Breast epithelium (tissue), 4 donors: ENCODE results near the gene TRIM8. TPM values are rescaled to one million over a fixed set of nuclear protein-coding genes. Genes with fewer than 3 reads are reported as not detected.

ENCODE experiments used
- DNase-seq, 2 donors: peaks; one replicate each; pipeline ENCODE4 v3.0.0-alpha.2; 2019; ENCODE audit warnings: low spot score in 2 of 2
- H3K27ac ChIP-seq, 2 donors: fragments of 200-600 bp; sonication (generic) in 1 of 2; one replicate each; pipeline ENCODE4 v1.5.1; 2016 to 2019; ENCODE audit warnings: mild to moderate bottlenecking in 1 of 2
- H3K27me3 ChIP-seq, 2 donors: fragments of 200-600 bp; sonication (generic) in 1 of 2; one replicate each; pipeline versions ENCODE4 v1.5.1 to v1.6.0; 2017 to 2019; ENCODE audit warnings: control low read depth in 1 of 2, mild to moderate bottlenecking in 1 of 2
- H3K36me3 ChIP-seq: fragments of 200-600 bp; one replicate; pipeline ENCODE4 v1.5.1; 2019
- H3K4me1 ChIP-seq, 2 donors: fragments of 200-600 bp; sonication (generic); one replicate each; pipeline ENCODE4 v1.5.1; 2016 to 2019; ENCODE audit warnings: control low read depth in 1 of 2
- H3K4me3 ChIP-seq, 3 donors: fragments of 200-600 bp; sonication (generic); 1 replicate in 2 of 3; 2 replicates in 1 of 3; pipeline ENCODE4 v1.5.1; 2016 to 2019; ENCODE audit warnings: mild to moderate bottlenecking in 3 of 3, moderate library complexity in 2 of 3
- H3K9me3 ChIP-seq, 2 donors: fragments of 200-600 bp; sonication (generic) in 1 of 2; one replicate each; pipeline ENCODE4 v1.5.1; 2016 to 2019; ENCODE audit warnings: control low read depth in 1 of 2
- CTCF ChIP-seq, 3 donors: fragments of 450-650 bp; IDR thresholded peaks; one replicate each; pipeline ENCODE4 v1.5.1; 2016 to 2017; ENCODE audit warnings: antibody characterized with exemption in 3 of 3, mild to moderate bottlenecking in 3 of 3, moderate library complexity in 3 of 3
- POLR2A ChIP-seq: fragments of 450-650 bp; IDR thresholded peaks from one replicate; pipeline ENCODE4 v1.6.1; 2016; ENCODE audit warnings: antibody characterized with exemption, mild to moderate bottlenecking, moderate library complexity
- POLR2AphosphoS5 ChIP-seq, 3 donors: sonication (generic); formaldehyde crosslinking; IDR thresholded peaks; one replicate each; pipeline ENCODE4 v1.6.1; 2017; ENCODE audit warnings: antibody characterized with exemption in 3 of 3
- intact Hi-C: fragments of 100-400 bp; cut with DNase I; formaldehyde crosslinking; loops from one replicate; pipeline ENCODE4 v1.15.1; 2023; ENCODE audit warnings: low total_unique reads
- total RNA-seq, 3 donors: library from RNA; depleted of rRNA; stranded (reverse); fragments of >200 nt; gene quantifications; one replicate each; pipeline ENCODE4 v1.1.0, GENCODE V29; 2016

TRIM8 gene
- total RNA-seq, 3 donors from 2014 or later = 74.6 to 128 (median 88.8) TPM

- no peak for DNase-seq
- Histone ChIP-seq H3K4me1 (no peaks in the 10 kb centered on the region), H3K4me3 (no peak overlapping the region), H3K27ac (peak overlapping the region in 1 of 2 donors; percentile 20), H3K27me3 (no peaks in the 10 kb centered on the region), H3K9me3 (no peaks in the 10 kb centered on the region), H3K36me3 (no peaks in the 10 kb centered on the region)
- intact Hi-C loops = no loop called here
- TF ChIP-seq POLR2A = no peak
- no peak for TF ChIP-seq POLR2AphosphoS5 (IDR thresholded peaks at IDR 0.05)
- no peak for TF ChIP-seq CTCF (IDR thresholded peaks at IDR 0.05)
These were observed 32.7 kb upstream of the TRIM8 start for GRCh38 chr10:102611514-102612087.

DNA sequence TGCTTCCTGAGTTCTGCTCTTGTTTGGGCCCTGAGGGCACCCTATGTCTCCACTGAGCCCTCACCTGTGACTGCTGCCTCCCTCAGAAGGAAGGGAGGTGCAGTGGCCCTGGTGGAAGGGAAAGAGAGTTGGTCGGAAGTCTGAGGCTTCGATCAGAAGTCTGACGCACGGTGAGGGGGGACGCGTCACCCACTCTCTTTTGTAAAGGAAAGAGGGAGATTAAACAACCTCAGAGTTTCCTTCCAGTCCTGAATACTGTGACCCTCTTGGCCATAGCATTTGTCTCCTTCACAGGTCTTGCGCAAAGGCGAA, 31.4 kb upstream of the TRIM8 start:
- Histone ChIP-seq H3K9me3 (no peaks in the 10 kb centered on the region), H3K27ac (peak overlapping the region in 1 of 2 donors; percentile 51), H3K27me3 (no peaks in the 10 kb centered on the region), H3K36me3 (no peaks in the 10 kb centered on the region), H3K4me1 (no peaks in the 10 kb centered on the region), H3K4me3 (no peak overlapping the region)
- intact Hi-C loops = no loop called here
- no peak for TF ChIP-seq POLR2AphosphoS5 (IDR thresholded peaks at IDR 0.05)
- TF ChIP-seq POLR2A = no peak
- no peak for TF ChIP-seq CTCF (IDR thresholded peaks at IDR 0.05)
- no peak for DNase-seq

DNA sequence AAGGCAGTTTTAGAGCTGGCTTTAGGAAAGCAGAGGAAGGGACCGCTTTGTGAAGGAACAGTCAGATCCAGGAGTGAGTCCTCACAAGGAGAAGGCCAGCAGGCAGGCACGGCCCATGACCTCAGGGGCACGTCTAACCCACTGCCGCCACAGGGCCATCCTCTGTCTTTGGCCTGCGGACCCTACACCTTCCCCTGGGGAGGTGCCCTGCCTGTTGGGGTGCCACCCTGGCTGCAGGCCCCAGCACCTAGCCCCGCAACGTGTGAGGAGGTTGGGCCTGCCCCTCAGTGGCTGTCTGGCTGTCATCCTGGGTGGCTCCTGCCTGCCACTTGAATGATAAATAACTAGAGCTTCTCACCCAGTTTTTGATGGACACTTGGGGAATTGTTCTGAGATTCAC, 31.0 kb upstream of the TRIM8 start:
- no peak for DNase-seq
- no peaks in the 10 kb centered on the region for H3K9me3 ChIP-seq
- TF ChIP-seq POLR2A = no peak
- TF ChIP-seq POLR2AphosphoS5 (IDR thresholded peaks at IDR 0.05) = no peak
- no peak for TF ChIP-seq CTCF (IDR thresholded peaks at IDR 0.05)
- intact Hi-C loops = no loop called here
- no peak overlapping the region for H3K4me3 ChIP-seq
- H3K36me3 ChIP-seq = no peaks in the 10 kb centered on the region
- no peaks in the 10 kb centered on the region for H3K4me1 ChIP-seq
- H3K27ac ChIP-seq = peak overlapping the region in 1 of 2 donors; percentile 51
- no peaks in the 10 kb centered on the region for H3K27me3 ChIP-seq

GRCh38 chr10:102613785-102614184, 30.5 kb upstream of the TRIM8 start:
- no peak for DNase-seq
- Histone ChIP-seq H3K27ac (peak overlapping the region in 1 of 2 donors; percentile 51), H3K36me3 (no peaks in the 10 kb centered on the region), H3K4me3 (no peak overlapping the region), H3K27me3 (no peaks in the 10 kb centered on the region), H3K9me3 (no peaks in the 10 kb centered on the region), H3K4me1 (no peaks in the 10 kb centered on the region)
- TF ChIP-seq CTCF (IDR thresholded peaks at IDR 0.05) (no peak), POLR2A (no peak), POLR2AphosphoS5 (IDR thresholded peaks at IDR 0.05) (no peak)
- intact Hi-C loops = no loop called here

DNA sequence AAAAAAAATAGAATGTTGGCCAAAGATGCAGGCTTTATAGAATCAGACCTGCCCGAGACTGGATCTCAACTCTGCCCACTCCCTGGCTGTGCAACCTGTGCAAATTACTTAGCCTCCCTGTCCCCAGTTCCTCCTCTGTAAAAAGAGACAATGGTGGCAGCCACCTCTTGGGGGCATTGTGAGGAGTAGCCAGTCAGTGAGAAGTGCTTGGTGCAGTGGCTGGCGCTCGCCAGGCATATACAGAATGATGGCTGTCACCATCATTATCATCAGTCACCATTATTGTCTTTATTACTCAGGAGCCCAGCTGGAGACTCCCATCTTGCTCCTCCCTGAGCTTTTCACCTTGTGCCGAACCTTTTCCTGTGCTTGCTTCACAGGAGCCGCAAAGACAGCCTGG, 29.4 kb upstream of the TRIM8 start:
- H3K27ac ChIP-seq = no peak overlapping the region
- no peak overlapping the region for H3K4me3 ChIP-seq
- TF ChIP-seq CTCF (IDR thresholded peaks at IDR 0.05) (no peak), POLR2A (no peak), POLR2AphosphoS5 (IDR thresholded peaks at IDR 0.05) (no peak)
- no peaks in the 10 kb centered on the region for H3K27me3 ChIP-seq
- intact Hi-C loops = no loop called here
- no peak for DNase-seq
- no peaks in the 10 kb centered on the region for H3K4me1 ChIP-seq
- no peaks in the 10 kb centered on the region for H3K36me3 ChIP-seq
- no peaks in the 10 kb centered on the region for H3K9me3 ChIP-seq
